K562 (cell line): ENCODE results near the gene NAGS. TPM values are rescaled to one million over a fixed set of nuclear protein-coding genes. Genes with fewer than 3 reads are reported as not detected.

Experiments
- ATAC-seq: fragments of 200-7000 bp; cut with Tn5 transposase; 3 replicates; pipeline ENCODE4 v1.9.1; 2020; ENCODE audit warnings: moderate library complexity
- BruUV-seq: library from RNA; stranded (reverse); fragments of 400-500 nt; replicated peaks from 2 replicates; lab custom pipeline; 2021; lab: Mats Ljungman, UMichigan
- CTCF ChIA-PET: fragments of 300-600 bp; formaldehyde crosslinking; extraction: SDS; loops from one replicate; lab custom pipeline; 2021; ENCODE audit warnings: low intra/inter-chr PET ratio; lab: Yijun Ruan, JAX
- POLR2A ChIA-PET: fragments of 300-600, 350-650 bp; sonication (Branson Sonifier 250); formaldehyde crosslinking; extraction: SDS; loops from one replicate; lab custom pipeline; 2021; ENCODE audit warnings: antibody characterized with exemption, inconsistent platforms; lab: Yijun Ruan, JAX
- DNase-seq, 4 experiments: peaks; one replicate each; pipeline versions ENCODE4 v3.0.0 to v3.0.0-alpha.2; 2011 to 2018; ENCODE audit warnings: low spot score in 3 of 4, mixed read lengths in 3 of 4; ENCODE audit errors: extremely low read depth in 1 of 4
- FAIRE-seq: peaks from 2 replicates; lab custom pipeline; 2011; peaks lifted over from hg19 to GRCh38; lab: Jason Lieb, UNC
- H2AFZ ChIP-seq: 2 replicates; pipeline ENCODE4 v1.6.0; 2011; ENCODE audit warnings: low read depth, low read length, control low read depth, inconsistent platforms
- H3K27ac ChIP-seq: fragments of 200-600 bp; 3 replicates; pipeline ENCODE4 v1.8.0; 2011; ENCODE audit warnings: low read depth, mild to moderate bottlenecking, control low read depth, inconsistent platforms, low read length, moderate library complexity, mixed read lengths; ENCODE audit errors: extremely low read depth
- H3K27me3 ChIP-seq, 2 experiments: fragments of 300-600 bp in 1 of 2; 2 replicates in 1 of 2; 3 replicates in 1 of 2; pipeline versions ENCODE4 v1.6.0 to v1.8.0; 2011; ENCODE audit warnings: inconsistent platforms in 2 of 2, low read length in 2 of 2, mild to moderate bottlenecking in 1 of 2, mixed read lengths in 1 of 2, moderate library complexity in 1 of 2; ENCODE audit not compliant: control insufficient read depth in 2 of 2, insufficient read depth in 2 of 2
- H3K36me3 ChIP-seq: fragments of 300-600 bp; 3 replicates; pipeline ENCODE4 v1.8.0; 2011; ENCODE audit warnings: mild to moderate bottlenecking, low read length, inconsistent platforms; ENCODE audit not compliant: control insufficient read depth, insufficient read depth
- H3K4me1 ChIP-seq, 2 experiments: fragments of 200-600 bp in 1 of 2; replicated peaks in 1 of 2; 2 replicates in 1 of 2; 3 replicates in 1 of 2; pipeline versions ENCODE4 v1.5.1 to v1.8.0; 2011; ENCODE audit warnings: inconsistent platforms in 2 of 2, low read length in 2 of 2, mild to moderate bottlenecking in 1 of 2, mixed read lengths in 1 of 2, moderate library complexity in 1 of 2; ENCODE audit not compliant: control insufficient read depth in 2 of 2, insufficient read depth in 2 of 2
- H3K4me2 ChIP-seq: 2 replicates; pipeline ENCODE4 v1.6.1; 2011; ENCODE audit warnings: low read length, control low read depth, inconsistent platforms, mixed read lengths; ENCODE audit not compliant: insufficient read depth
- H3K4me3 ChIP-seq: fragments of 200-600 bp; sonication (generic), shearing (Covaris generic); 2 replicates; pipeline ENCODE4 v1.5.1; 2016; ENCODE audit warnings: control low read depth, inconsistent platforms
- H3K79me2 ChIP-seq: fragments of 200-600 bp; 3 replicates; pipeline ENCODE4 v1.8.0; 2011; ENCODE audit warnings: low read length, inconsistent platforms; ENCODE audit not compliant: control insufficient read depth, insufficient read depth
- H3K9ac ChIP-seq, 2 experiments: 2 replicates each; pipeline versions ENCODE4 v1.6.0 to v1.6.1; 2011; ENCODE audit warnings: low read depth in 2 of 2, low read length in 2 of 2, control low read depth in 1 of 2, inconsistent platforms in 1 of 2, mild to moderate bottlenecking in 1 of 2, mixed read lengths in 1 of 2; ENCODE audit not compliant: insufficient read depth in 1 of 2
- H3K9me1 ChIP-seq: one replicate; pipeline ENCODE4 v1.6.0; 2011; ENCODE audit warnings: inconsistent platforms, mild to moderate bottlenecking, low read length, moderate library complexity; ENCODE audit not compliant: control insufficient read depth, insufficient read depth
- H3K9me3 ChIP-seq: replicated peaks from 2 replicates; pipeline ENCODE4 v1.5.1; 2011; ENCODE audit warnings: low read depth, low read length, inconsistent platforms; ENCODE audit not compliant: control insufficient read depth, insufficient read depth
- H4K20me1 ChIP-seq: replicated peaks from 2 replicates; pipeline ENCODE4 v1.6.1; 2011; ENCODE audit warnings: low read length, inconsistent platforms, mixed read lengths; ENCODE audit not compliant: control insufficient read depth, insufficient read depth
- DACH1 ChIP-seq: fragments of 450-650 bp; IDR thresholded peaks from 2 replicates; pipeline ENCODE4 v1.6.1; 2018; ENCODE audit not compliant: partially characterized antibody
- FOS ChIP-seq: IDR thresholded peaks from 3 replicates; pipeline ENCODE4 v1.6.1; 2011; ENCODE audit not compliant: insufficient read length; ENCODE audit errors: extremely low read depth
- HBP1 ChIP-seq: fragments of 450-650 bp; formaldehyde crosslinking; IDR thresholded peaks from 2 replicates; pipeline ENCODE4 v1.4.0; 2022; ENCODE audit warnings: missing genetic modification characterization
- ILK ChIP-seq: fragments of 450-650 bp; IDR thresholded peaks from 2 replicates; pipeline ENCODE4 v1.6.1; 2016; ENCODE audit warnings: missing genetic modification characterization, low read depth, mild to moderate bottlenecking, missing compliant biosample characterization, moderate library complexity, borderline replicate concordance
- MAFG ChIP-seq: fragments of 450-650 bp; conservative IDR thresholded peaks from 2 replicates; pipeline ENCODE4 v1.6.1; 2016; ENCODE audit warnings: missing genetic modification characterization, missing compliant biosample characterization
- PHTF2 ChIP-seq: fragments of 250-450 bp; sonication (Bioruptor Pico); IDR thresholded peaks from 2 replicates; pipeline ENCODE4 v1.5.0; 2021; ENCODE audit warnings: mild to moderate bottlenecking
- WGBS: fragments of 100-300 bp; shearing (Covaris generic); methylation state at CpG from one replicate; pipeline ENCODE4 v1.1.6; 2016; ENCODE audit warnings: low coverage, mixed read lengths; ENCODE audit not compliant: insufficient coverage; ENCODE audit errors: missing lambda C conversion rate; 5-methylcytosine and 5-hydroxymethylcytosine counted together
- in situ Hi-C: fragments of 300-500 bp; cut with MboI; formaldehyde crosslinking; loops from 4 replicates; pipeline ENCODE4 v1.15.0; 2018; ENCODE audit warnings: inconsistent platforms, mixed read lengths
- intact Hi-C: fragments of 100-400 bp; cut with micrococcal nuclease; formaldehyde crosslinking; loops from 2 replicates; pipeline ENCODE4 v1.14.2; 2022
- polyA plus RNA-seq, 8 experiments: library from polyadenylated mRNA; depleted of rRNA in 4 of 8; stranded (reverse) in 5 of 8; unstranded in 3 of 8; fragments of >200 nt; fragmentation: Nextera tagmentation in 2 of 8; fragmentation: Illumina TruSeq in 1 of 8; extraction: Ambion mirVana in 2 of 8; extraction: Trizol in 1 of 8; gene quantifications; 2 replicates each; pipeline versions ENCODE4 v1.2.1 to v1.2.3, GENCODE V29; 2011 to 2014; ENCODE audit warnings: inconsistent platforms in 1 of 8, missing spikeins in 1 of 8
- total RNA-seq, 7 experiments: library from RNA; depleted of rRNA in 6 of 7; stranded (reverse); fragments of >200 nt in 6 of 7; fragmentation: Illumina TruSeq in 2 of 7; extraction: Trizol in 2 of 7; gene quantifications; 2 replicates each; pipeline versions ENCODE4 v1.2.1 to v1.2.3, GENCODE V29; 2011 to 2021; ENCODE audit warnings: low replicate concordance in 1 of 7

NAGS gene
- total and polyA plus RNA-seq, 9 of the 15 experiments (the other 6 are each of a cell fraction or from before 2014, with no cell fraction given) = not detected

DNA sequence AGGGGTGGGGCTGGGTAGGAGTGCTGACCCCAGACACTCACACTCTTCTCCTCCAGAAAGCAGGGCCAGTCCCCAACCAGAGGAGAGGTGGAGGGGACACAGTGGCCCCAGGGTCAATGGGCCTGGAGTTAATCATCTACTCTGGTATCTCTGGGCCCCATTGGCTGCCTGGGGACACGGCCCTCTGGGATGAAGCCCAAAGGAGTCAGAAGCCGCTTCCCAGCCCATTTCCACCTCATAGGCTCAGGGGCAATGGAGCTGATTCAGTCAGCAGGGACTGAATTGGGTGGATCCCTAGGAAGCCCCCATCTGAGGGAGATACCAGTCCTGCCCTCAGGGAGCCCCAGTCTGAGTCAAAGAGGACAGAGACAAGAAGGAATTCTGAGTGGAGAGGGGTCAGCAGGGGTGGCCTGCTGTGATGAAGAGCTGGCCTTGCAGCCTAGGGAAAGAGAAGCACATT, 2.9 kb upstream of the NAGS start:
- TF ChIP-seq HBP1 (CRISPR knock-in tag) (no peak), FOS (no peak), MAFG (tag) (no peak), ILK (no peak), PHTF2 (no peak), DACH1 (no peak)
- no peak overlapping the region for H3K4me3 ChIP-seq
- H3K27ac ChIP-seq = no peak overlapping the region
- no peaks in the 10 kb centered on the region; a peak in 1 of 5 replicates for H3K27me3 ChIP-seq
- POLR2A ChIA-PET = no interaction called here
- no peaks in the 10 kb centered on the region for H3K9me1 ChIP-seq
- no TSS peak for BruUV-seq
- in situ Hi-C loops = no loop called here
- no peaks in the 10 kb centered on the region for H4K20me1 ChIP-seq
- no peak for FAIRE-seq
- ATAC-seq = no peak
- DNase-seq = no peak
- H3K79me2 ChIP-seq = no peaks in the 10 kb centered on the region
- no peak overlapping the region for H3K9ac ChIP-seq
- CTCF ChIA-PET = no interaction called here
- intact Hi-C loops = no loop called here
- no peak overlapping the region for H3K4me2 ChIP-seq
- no peaks in the 10 kb centered on the region for H3K36me3 ChIP-seq
- 63% methylated on average over 2 of the region's 2 CpGs for WGBS
- H3K9me3 ChIP-seq = no peaks in the 10 kb centered on the region
- no peak overlapping the region for H2AFZ ChIP-seq
- peaks cover 9 to 25% of the 10 kb centered on the region in 2 experiments for H3K4me1 ChIP-seq
